ENCODE results near the gene BAG3. TPM values are rescaled to one million over a fixed set of nuclear protein-coding genes. Genes with fewer than 3 reads are reported as not detected.

Gene BAG3
- total and polyA plus RNA-seq, 3 donors from 2014 or later: 36.7 to 50.3 (median 44.8) TPM

- H3K27ac ChIP-seq: no peak overlapping the region
- no peak overlapping the region for H3K4me3 ChIP-seq
- DNase-seq: no peak
- intact Hi-C loops (cut with DNase I; ENCODE audit: low total_unique reads): no loop called here
- no peaks in the 10 kb centered on the region for H3K36me3 ChIP-seq (ENCODE audit: low read depth, missing control alignments)
- no peaks in the 10 kb centered on the region for H3K27me3 ChIP-seq
- 56 to 65% methylated on average over 13 to 15 of the region's 15 CpGs for WGBS, 2 donors
- H3K9me3 ChIP-seq: no peaks in the 10 kb centered on the region
- no peak for TF ChIP-seq CTCF (IDR thresholded peaks at IDR 0.05)
- H3K4me1 ChIP-seq: no peaks in the 10 kb centered on the region
Observed at GRCh38 chr10:119643306-119644204, 7.6 kb upstream of the BAG3 start.

- no peaks in the 10 kb centered on the region for H3K9me3 ChIP-seq
- no peaks in the 10 kb centered on the region for H3K27me3 ChIP-seq
- no peaks in the 10 kb centered on the region for H3K36me3 ChIP-seq (ENCODE audit: low read depth, missing control alignments)
- no peaks in the 10 kb centered on the region for H3K4me1 ChIP-seq
- H3K27ac ChIP-seq: no peak overlapping the region
- 71 to 80% methylated on average over 15 of the region's 15 CpGs for WGBS, 2 donors
- no peak overlapping the region for H3K4me3 ChIP-seq
- no peak for DNase-seq
- intact Hi-C loops (cut with DNase I; ENCODE audit: low total_unique reads): no loop called here
- TF ChIP-seq CTCF (IDR thresholded peaks at IDR 0.05) (no peak), POLR2A (IDR thresholded peaks at IDR 0.05) (no peak)
Observed at GRCh38 chr10:119644205-119644814, 6.9 kb upstream of the BAG3 start.

GRCh38 chr10:119644994-119645393 lies 6.2 kb upstream of the BAG3 start:
- Histone ChIP-seq H3K9me3 (no peaks in the 10 kb centered on the region), H3K4me1 (no peaks in the 10 kb centered on the region), H3K36me3 (ENCODE audit: low read depth, missing control alignments) (no peaks in the 10 kb centered on the region), H3K27me3 (no peaks in the 10 kb centered on the region), H3K27ac (no peak overlapping the region), H3K4me3 (no peak overlapping the region)
- TF ChIP-seq POLR2A (IDR thresholded peaks at IDR 0.05) (no peak), CTCF (IDR thresholded peaks at IDR 0.05) (no peak)
- no peak for DNase-seq
- intact Hi-C loops (cut with DNase I; ENCODE audit: low total_unique reads): no loop called here
- WGBS, 2 donors: 88 to 90% methylated on average over 3 of the region's 3 CpGs

- Histone ChIP-seq H3K4me1 (peaks cover 15% of the 10 kb centered on the region), H3K36me3 (ENCODE audit: low read depth, missing control alignments) (no peaks in the 10 kb centered on the region), H3K27me3 (no peaks in the 10 kb centered on the region), H3K27ac (no peak overlapping the region), H3K9me3 (no peaks in the 10 kb centered on the region), H3K4me3 (no peak overlapping the region)
- no peak for DNase-seq
- intact Hi-C loops (cut with DNase I; ENCODE audit: low total_unique reads): no loop called here
- 71 to 89% methylated on average over 1 of the region's 1 CpG for WGBS, 2 donors
- TF ChIP-seq CTCF (IDR thresholded peaks at IDR 0.05) (no peak), POLR2A (IDR thresholded peaks at IDR 0.05) (no peak)
Observed at GRCh38 chr10:119650062-119650461, 1.1 kb upstream of the BAG3 start.
